Measurements from ENCODE around the gene TTPAL. TPM values are rescaled to one million over a fixed set of nuclear protein-coding genes. Genes with fewer than 3 reads are reported as not detected.
A peak's percentile ranks its signal among the peaks of the same experiment; 100 is the strongest.

TTPAL gene
- total and polyA plus RNA-seq, 10 of the 15 experiments (the other 5 are each of a cell fraction or from before 2014, with no cell fraction given) = 4.0 to 24.0 (median 9.3) TPM

GRCh38 chr20:44495257-44495656 is 19.6 kb downstream of the TTPAL start:
- no peak overlapping the region for H3K9ac ChIP-seq (ENCODE audit: control insufficient read depth, insufficient read depth, low read length)
- no TSS peak for BruUV-seq (replicated peaks)
- no peak for ATAC-seq
- H3K27ac ChIP-seq (ENCODE audit: control insufficient read depth, insufficient read depth) = peak overlapping the region; percentile 44
- no peak for FAIRE-seq
- H3K9me3 ChIP-seq (replicated peaks; ENCODE audit: control insufficient read depth, insufficient read depth, low read length) = no peaks in the 10 kb centered on the region
- ChIA-PET POLR2A (no interaction called here), SMC1A (ENCODE audit: uncharacterized antibody, unreplicated experiment) (interaction anchor here (1.0 to 1.3 kb wide), 2 partner anchors 10 to 22 kb away, joined by 3 read pairs; no protein-coding TSS in a partner anchor), RAD21 (ENCODE audit: unreplicated experiment) (no interaction called here), CTCF (interaction anchor here (1.1 to 2.3 kb wide), 2 partner anchors 12 to 26 kb away, joined by 3 to 5 read pairs; no protein-coding TSS in a partner anchor)
- H4K20me1 ChIP-seq (ENCODE audit: control insufficient read depth, insufficient read depth) = no peaks in the 10 kb centered on the region
- TF ChIP-seq PAX8 (IDR thresholded peaks at IDR 0.05) = no peak
- TF ChIP-seq FOXM1 (IDR thresholded peaks at IDR 0.05; ENCODE audit: low read depth, low read length) = no peak
- TF ChIP-seq EED (IDR thresholded peaks at IDR 0.05; ENCODE audit: low read depth) = no peak
- no peak for TF ChIP-seq BMI1 (IDR thresholded peaks at IDR 0.05; ENCODE audit: borderline replicate concordance)
- no peak for TF ChIP-seq IRF5 (IDR thresholded peaks at IDR 0.05; ENCODE audit: borderline replicate concordance)
- TF ChIP-seq TARDBP (IDR thresholded peaks at IDR 0.05; ENCODE audit: borderline replicate concordance) = no peak
- no peak for TF ChIP-seq FOS (IDR thresholded peaks at IDR 0.05; ENCODE audit: borderline replicate concordance, extremely low read depth, insufficient read length)
- no peak for TF ChIP-seq JUND (IDR thresholded peaks at IDR 0.05; ENCODE audit: low read depth, low read length)
- no peak for TF ChIP-seq EZH2 (IDR thresholded peaks at IDR 0.05; ENCODE audit: borderline replicate concordance, control insufficient read depth, low read depth, low read length)
- no peak overlapping the region for H3K4me2 ChIP-seq (ENCODE audit: control insufficient read depth, insufficient read depth)
- H3K4me3 ChIP-seq = no peak overlapping the region
- no peak overlapping the region for H2AFZ ChIP-seq (ENCODE audit: control insufficient read depth, low read depth, low read length)
- H3K79me2 ChIP-seq (ENCODE audit: control insufficient read depth, insufficient read depth, low read length) = no peaks in the 10 kb centered on the region
- H3K36me3 ChIP-seq (ENCODE audit: control insufficient read depth in 2 of 2, insufficient read depth in 2 of 2, low read length in 1 of 2) = peaks cover 8 to 28% of the 10 kb centered on the region in 2 experiments
- intact Hi-C loops (cut with micrococcal nuclease; ENCODE audit: unreplicated experiment) = no loop called here
- WGBS (ENCODE audit: insufficient coverage, insufficient replicate concordance, low lambda C conversion rate, missing lambda C conversion rate) = 100% methylated on average over 1 of the region's 1 CpG
- in situ Hi-C loops (cut with MboI) = no loop called here
- H3K27me3 ChIP-seq (replicated peaks in 1 of 2; ENCODE audit: control insufficient read depth in 2 of 2, insufficient read depth in 2 of 2, low read length in 1 of 2) = no peaks in the 10 kb centered on the region
- H3K4me1 ChIP-seq (ENCODE audit: control insufficient read depth, insufficient read depth, low read length) = peaks cover 24% of the 10 kb centered on the region
- DNase-seq (ENCODE audit: low read depth, low spot score) = no peak

All from GM12878 (cell line).